ENCODE measurements around the gene MCUB.

The MCUB gene

DNA sequence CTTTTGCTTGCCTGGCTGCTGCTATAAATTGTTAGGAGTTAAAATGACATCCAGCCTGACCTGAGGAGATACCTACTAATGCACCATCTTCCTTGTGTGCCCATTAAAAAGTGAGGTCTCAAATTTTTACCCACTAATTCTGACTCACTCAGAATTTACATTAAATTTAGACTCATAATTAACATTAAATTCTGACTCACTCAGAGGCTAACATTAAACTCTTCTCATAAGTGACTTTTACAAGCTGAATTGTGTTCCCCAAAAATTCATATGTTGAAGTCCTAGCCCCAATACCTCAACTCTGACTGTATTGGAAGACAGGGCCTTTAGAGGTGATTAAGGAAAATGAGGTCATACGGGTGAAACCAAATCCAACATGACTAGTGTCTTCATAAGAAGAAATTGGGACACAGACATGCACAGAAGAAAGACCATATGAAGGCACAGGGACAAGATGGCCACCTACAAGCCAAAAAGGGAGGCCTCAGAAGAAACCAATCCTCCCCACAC, 131.4 kb downstream of the MCUB start:
- FAIRE-seq (no peak), DNase-seq (ENCODE audit: insufficient read length) (no peak)
- TF ChIP-seq TAF1 (IDR thresholded peaks at IDR 0.05; ENCODE audit: borderline replicate concordance, low read depth, low read length) (no peak), POLR2AphosphoS5 (IDR thresholded peaks at IDR 0.05; ENCODE audit: low read depth, low read length) (no peak), POLR2A (IDR thresholded peaks at IDR 0.05; ENCODE audit: low read depth, low read length) (no peak)

- DNase-seq (ENCODE audit: insufficient read length) (no peak), FAIRE-seq (no peak)
- TF ChIP-seq POLR2AphosphoS5 (IDR thresholded peaks at IDR 0.05; ENCODE audit: low read depth, low read length): no peak
- no peak for TF ChIP-seq POLR2A (IDR thresholded peaks at IDR 0.05; ENCODE audit: low read depth, low read length)
- no peak for TF ChIP-seq TAF1 (IDR thresholded peaks at IDR 0.05; ENCODE audit: borderline replicate concordance, low read depth, low read length)
These were observed 138.6 kb downstream of the MCUB start for GRCh38 chr4:109698656-109699055.

DNA sequence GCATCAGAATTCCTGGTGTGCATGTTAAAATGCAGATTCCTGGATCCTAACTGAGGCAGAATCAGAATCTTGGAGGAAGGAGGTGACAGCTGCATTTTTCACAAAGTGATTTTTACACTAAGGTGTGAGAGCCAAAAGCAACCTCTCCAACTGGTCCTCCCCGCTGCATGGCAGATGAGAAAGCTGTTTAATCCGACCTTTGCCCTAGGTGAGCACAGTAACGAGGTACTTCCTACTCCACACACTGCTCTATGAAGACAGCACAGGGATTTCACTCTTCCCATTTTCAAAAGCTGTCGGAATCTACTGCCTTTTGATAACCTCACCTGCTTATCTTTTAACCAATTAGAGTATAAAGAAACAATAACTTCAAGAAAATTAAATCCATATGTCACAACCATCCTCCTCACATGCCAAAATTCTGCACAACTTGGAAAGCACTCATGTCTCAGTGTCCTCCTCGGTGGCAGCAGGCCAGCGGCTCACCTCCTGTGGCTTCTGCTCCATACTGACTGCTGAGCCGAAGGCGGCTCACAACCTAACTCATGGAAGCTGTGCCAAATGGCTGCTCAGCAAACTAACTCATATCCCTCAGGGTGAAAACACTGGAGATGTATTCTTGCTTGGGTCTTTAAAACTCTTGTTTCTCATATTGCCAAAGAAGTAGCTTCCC, 139.6 kb downstream of the MCUB start:
- FAIRE-seq (no peak), DNase-seq (ENCODE audit: insufficient read length) (no peak)
- TF ChIP-seq POLR2AphosphoS5 (IDR thresholded peaks at IDR 0.05; ENCODE audit: low read depth, low read length) (no peak), TAF1 (IDR thresholded peaks at IDR 0.05; ENCODE audit: borderline replicate concordance, low read depth, low read length) (no peak), POLR2A (IDR thresholded peaks at IDR 0.05; ENCODE audit: low read depth, low read length) (no peak)

GRCh38 chr4:109701566-109702410, 141.7 kb downstream of the MCUB start:
- peak; percentile 17 for DNase-seq (ENCODE audit: insufficient read length)

DNA sequence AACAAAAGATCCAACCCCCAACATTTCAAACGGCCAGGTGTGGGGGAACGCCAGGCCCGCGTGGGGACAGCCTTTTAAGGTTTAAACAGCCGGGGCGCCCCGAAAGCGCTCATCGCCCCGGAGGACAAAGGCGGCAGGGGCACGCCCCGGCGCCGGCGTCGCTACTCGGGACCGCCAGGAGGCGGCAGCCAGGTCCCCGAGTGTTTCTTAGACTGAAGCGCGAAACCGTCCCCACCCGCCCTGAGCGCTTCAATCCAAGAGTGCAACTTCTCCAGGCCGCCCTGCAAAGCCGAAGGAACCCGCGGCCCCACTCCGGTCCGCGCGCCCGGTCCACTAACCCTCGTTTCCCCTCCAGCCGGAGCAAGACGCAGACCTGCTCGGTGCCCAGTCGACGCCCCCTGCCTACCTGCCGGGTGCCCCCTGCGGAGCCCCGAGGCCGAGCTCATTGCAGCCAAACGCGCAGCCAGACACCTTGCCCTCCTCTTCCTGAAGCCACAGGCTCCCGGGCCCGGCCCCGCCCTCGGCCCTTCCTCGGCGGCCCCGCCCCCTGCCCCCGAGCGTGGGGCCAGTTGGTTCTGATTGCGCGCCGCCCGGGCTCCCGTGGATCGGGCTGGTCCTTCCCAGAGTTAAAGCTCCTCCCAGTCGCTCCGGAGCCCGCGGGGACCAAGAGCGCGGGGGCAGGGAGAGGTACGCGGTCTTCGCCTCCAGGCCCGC, 143.1 kb downstream of the MCUB start, which contains the start of gene CASP6:
CASP6 (minus strand) TSS at position 496 of the 714 bp plus-strand sequence; CDS start at position 446, 50 bp downstream.
- FAIRE-seq (peak; percentile 74), DNase-seq (ENCODE audit: insufficient read length) (peak; percentile 70)
- 0 out of 2 replicates have a peak, but pooled peaks have one; percentile 18 for TF ChIP-seq POLR2AphosphoS5 (IDR thresholded peaks at IDR 0.05; ENCODE audit: low read depth, low read length)
- TF ChIP-seq TAF1 (IDR thresholded peaks at IDR 0.05; ENCODE audit: borderline replicate concordance, low read depth, low read length): no peak
- peak; percentile 56; the same call in 1 of the 2 replicates for TF ChIP-seq POLR2A (IDR thresholded peaks at IDR 0.05; ENCODE audit: low read depth, low read length)

More at GRCh38 chr4:109701566-109702410, 141.7 kb downstream of the MCUB start:
- peak; percentile 71 for FAIRE-seq
- TF ChIP-seq TAF1 (IDR thresholded peaks at IDR 0.05; ENCODE audit: borderline replicate concordance, low read depth, low read length) (no peak), POLR2AphosphoS5 (IDR thresholded peaks at IDR 0.05; ENCODE audit: low read depth, low read length) (0 out of 2 replicates have a peak, but pooled peaks have one; percentile 1)

- FAIRE-seq (no peak), DNase-seq (ENCODE audit: insufficient read length) (no peak)
- TF ChIP-seq POLR2AphosphoS5 (IDR thresholded peaks at IDR 0.05; ENCODE audit: low read depth, low read length): no peak
- TF ChIP-seq POLR2A (IDR thresholded peaks at IDR 0.05; ENCODE audit: low read depth, low read length): no peak
These were observed 143.8 kb downstream of the MCUB start for GRCh38 chr4:109703664-109704361.

- FAIRE-seq: no peak
These were observed 148.4 kb downstream of the MCUB start for GRCh38 chr4:109708435-109708834.

DNA sequence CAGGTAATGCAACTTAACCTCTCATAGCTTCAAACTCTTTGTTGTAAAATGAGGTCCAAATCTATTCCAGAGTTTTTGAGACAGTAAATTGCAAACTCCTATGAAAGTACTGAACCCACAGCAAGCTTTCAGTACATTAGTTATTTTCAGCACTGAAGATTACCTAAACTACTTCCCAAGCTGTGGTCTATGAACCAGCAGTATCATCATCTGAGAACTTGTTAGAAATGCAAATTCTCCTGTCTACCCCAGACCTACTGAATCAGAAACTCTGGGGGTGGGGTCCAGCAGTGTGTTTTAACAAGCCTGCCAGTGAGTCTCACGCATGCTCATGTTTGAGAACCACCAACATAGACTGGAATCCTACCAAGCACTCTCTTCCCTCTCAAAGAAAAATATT, 148.9 kb downstream of the MCUB start:
- FAIRE-seq (peak; percentile 81), DNase-seq (ENCODE audit: insufficient read length) (no peak)
- TF ChIP-seq TAF1 (IDR thresholded peaks at IDR 0.05; ENCODE audit: borderline replicate concordance, low read depth, low read length) (no peak), POLR2A (IDR thresholded peaks at IDR 0.05; ENCODE audit: low read depth, low read length) (no peak), POLR2AphosphoS5 (IDR thresholded peaks at IDR 0.05; ENCODE audit: low read depth, low read length) (no peak)

More at GRCh38 chr4:109708435-109708834, 148.4 kb downstream of the MCUB start:
- TF ChIP-seq TAF1 (IDR thresholded peaks at IDR 0.05; ENCODE audit: borderline replicate concordance, low read depth, low read length): no peak
- no peak for TF ChIP-seq POLR2AphosphoS5 (IDR thresholded peaks at IDR 0.05; ENCODE audit: low read depth, low read length)
- no peak for TF ChIP-seq POLR2A (IDR thresholded peaks at IDR 0.05; ENCODE audit: low read depth, low read length)
- no peak for DNase-seq (ENCODE audit: insufficient read length)

DNA sequence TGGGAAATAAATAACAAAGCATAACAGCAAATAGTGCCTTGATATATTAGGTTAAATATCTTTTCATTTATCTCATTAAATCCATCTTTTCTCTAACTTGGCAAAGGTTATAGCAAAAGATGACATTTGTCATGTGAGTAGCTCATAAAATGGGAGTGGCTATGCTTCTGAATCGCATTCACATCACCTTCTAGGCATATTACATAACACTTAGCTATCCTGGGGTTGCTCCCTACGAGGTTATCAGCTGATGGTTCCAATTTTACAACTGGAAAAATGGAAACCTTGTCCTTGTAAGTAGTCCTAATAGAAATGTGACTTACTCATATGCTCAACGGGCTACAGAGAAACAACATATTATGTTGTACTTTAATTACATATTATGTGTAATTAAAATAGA, 153.5 kb downstream of the MCUB start:
- TF ChIP-seq POLR2A (IDR thresholded peaks at IDR 0.05; ENCODE audit: low read depth, low read length) (no peak), TAF1 (IDR thresholded peaks at IDR 0.05; ENCODE audit: borderline replicate concordance, low read depth, low read length) (no peak), POLR2AphosphoS5 (IDR thresholded peaks at IDR 0.05; ENCODE audit: low read depth, low read length) (no peak)
- FAIRE-seq (no peak), DNase-seq (ENCODE audit: insufficient read length) (no peak)

- no peak for FAIRE-seq
- DNase-seq (ENCODE audit: insufficient read length): no peak
- TF ChIP-seq POLR2A (IDR thresholded peaks at IDR 0.05; ENCODE audit: low read depth, low read length) (no peak), POLR2AphosphoS5 (IDR thresholded peaks at IDR 0.05; ENCODE audit: low read depth, low read length) (no peak), TAF1 (IDR thresholded peaks at IDR 0.05; ENCODE audit: borderline replicate concordance, low read depth, low read length) (no peak)
These were observed 158.7 kb downstream of the MCUB start for GRCh38 chr4:109718759-109719158.
